ENCODE data around the gene SRMS.

Gene SRMS

GRCh38 chr20:63498960-63499337 is 48.6 kb downstream of the SRMS start, which contains the start of gene EEF1A2:
EEF1A2 (minus strand) TSS chr20:63499083; CDS start chr20:63497763, 1,320 bp downstream.
- peak; percentile 61 for DNase-seq (ENCODE audit: low read depth)
- no peak within 1 kb of the TSS for H3K4me3 ChIP-seq (ENCODE audit: low read length)
- no peaks in the 10 kb centered on the region for H3K36me3 ChIP-seq (ENCODE audit: control insufficient read depth, insufficient read depth, low read length, severe bottlenecking)

GRCh38 chr20:63497946-63498935 is 49.3 kb downstream of the SRMS start:
- DNase-seq (ENCODE audit: low read depth): peak; percentile 56

More at GRCh38 chr20:63498960-63499337, 48.6 kb downstream of the SRMS start, which contains the start of gene EEF1A2:
- H3K9ac ChIP-seq (ENCODE audit: low read length): no peak within 1 kb of the TSS
- H3K27me3 ChIP-seq (replicated peaks; ENCODE audit: control insufficient read depth, insufficient read depth, low read length): peaks cover 39% of the 10 kb centered on the region
- no peaks in the 10 kb centered on the region for H3K9me3 ChIP-seq (ENCODE audit: control insufficient read depth, low read length)
- no peaks in the 10 kb centered on the region for H3K4me1 ChIP-seq (ENCODE audit: control insufficient read depth, insufficient read depth, low read length)

GRCh38 chr20:63497138-63497945 is 50.2 kb downstream of the SRMS start:
- DNase-seq (ENCODE audit: low read depth): no peak
- Histone ChIP-seq H3K4me3 (ENCODE audit: low read length) (no peak overlapping the region), H3K36me3 (ENCODE audit: control insufficient read depth, insufficient read depth, low read length, severe bottlenecking) (no peaks in the 10 kb centered on the region), H3K27me3 (replicated peaks; ENCODE audit: control insufficient read depth, insufficient read depth, low read length) (peaks cover 28% of the 10 kb centered on the region), H3K9me3 (ENCODE audit: control insufficient read depth, low read length) (no peaks in the 10 kb centered on the region), H3K4me1 (ENCODE audit: control insufficient read depth, insufficient read depth, low read length) (no peaks in the 10 kb centered on the region), H3K9ac (ENCODE audit: low read length) (no peak overlapping the region)

More at GRCh38 chr20:63497946-63498935, 49.3 kb downstream of the SRMS start:
- Histone ChIP-seq H3K9me3 (ENCODE audit: control insufficient read depth, low read length) (no peaks in the 10 kb centered on the region), H3K36me3 (ENCODE audit: control insufficient read depth, insufficient read depth, low read length, severe bottlenecking) (no peaks in the 10 kb centered on the region), H3K9ac (ENCODE audit: low read length) (no peak overlapping the region), H3K27me3 (replicated peaks; ENCODE audit: control insufficient read depth, insufficient read depth, low read length) (peaks cover 33% of the 10 kb centered on the region), H3K4me3 (ENCODE audit: low read length) (no peak overlapping the region), H3K4me1 (ENCODE audit: control insufficient read depth, insufficient read depth, low read length) (no peaks in the 10 kb centered on the region)

GRCh38 chr20:63496596-63497120 is 50.9 kb downstream of the SRMS start:
- no peaks in the 10 kb centered on the region for H3K36me3 ChIP-seq (ENCODE audit: control insufficient read depth, insufficient read depth, low read length, severe bottlenecking)
- H3K4me3 ChIP-seq (ENCODE audit: low read length): peak overlapping the region; percentile 36
- H3K27me3 ChIP-seq (replicated peaks; ENCODE audit: control insufficient read depth, insufficient read depth, low read length): peaks cover 24% of the 10 kb centered on the region
- no peak for DNase-seq (ENCODE audit: low read depth)
- no peaks in the 10 kb centered on the region for H3K4me1 ChIP-seq (ENCODE audit: control insufficient read depth, insufficient read depth, low read length)
- H3K9ac ChIP-seq (ENCODE audit: low read length): no peak overlapping the region
- no peaks in the 10 kb centered on the region for H3K9me3 ChIP-seq (ENCODE audit: control insufficient read depth, low read length)

GRCh38 chr20:63495741-63496595 is 51.6 kb downstream of the SRMS start:
- H3K4me3 ChIP-seq (ENCODE audit: low read length): peak overlapping the region; percentile 36
- H3K27me3 ChIP-seq (replicated peaks; ENCODE audit: control insufficient read depth, insufficient read depth, low read length): peaks cover 25% of the 10 kb centered on the region
- no peaks in the 10 kb centered on the region for H3K36me3 ChIP-seq (ENCODE audit: control insufficient read depth, insufficient read depth, low read length, severe bottlenecking)
- H3K9ac ChIP-seq (ENCODE audit: low read length): no peak overlapping the region
- peak; percentile 87 for DNase-seq (ENCODE audit: low read depth)
- no peaks in the 10 kb centered on the region for H3K9me3 ChIP-seq (ENCODE audit: control insufficient read depth, low read length)
- H3K4me1 ChIP-seq (ENCODE audit: control insufficient read depth, insufficient read depth, low read length): no peaks in the 10 kb centered on the region

GRCh38 chr20:63495167-63495720 is 52.3 kb downstream of the SRMS start:
- no peak for DNase-seq (ENCODE audit: low read depth)
- H3K4me3 ChIP-seq (ENCODE audit: low read length): no peak overlapping the region

DNA sequence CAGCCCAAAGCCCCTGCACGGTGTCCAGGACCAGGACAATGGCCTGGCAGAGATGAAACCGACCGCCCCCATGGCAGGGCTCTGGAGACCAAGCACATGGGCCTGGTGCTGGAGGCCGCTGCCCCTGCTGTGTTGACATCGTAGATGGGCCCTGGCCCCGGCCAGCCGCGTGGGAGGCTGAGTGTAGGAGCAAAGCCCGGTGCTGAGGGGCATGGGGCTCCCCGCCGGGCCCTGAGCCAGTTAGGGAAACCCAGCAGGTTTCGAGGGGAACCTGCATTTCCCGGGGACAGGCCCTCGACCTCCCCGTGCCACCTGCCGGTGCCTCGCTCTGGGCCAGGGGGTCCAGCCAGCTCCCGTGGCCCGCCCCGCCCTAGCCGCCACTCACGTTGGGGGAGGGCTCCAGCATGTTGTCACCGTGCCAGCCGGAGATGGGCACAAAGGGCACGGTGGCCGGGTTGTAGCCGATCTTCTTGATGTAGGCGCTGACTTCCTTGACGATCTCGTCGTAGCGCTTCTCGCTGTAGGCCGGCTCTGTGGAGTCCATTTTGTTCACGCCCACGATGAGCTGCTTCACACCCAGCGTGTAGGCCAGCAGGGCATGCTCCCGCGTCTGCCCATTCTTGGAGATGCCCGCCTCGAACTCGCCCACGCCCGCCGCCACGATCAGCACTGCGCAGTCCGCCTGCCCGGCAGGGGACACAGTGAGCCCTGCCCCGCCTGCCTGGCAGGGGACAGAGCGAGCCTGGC is 53.0 kb downstream of the SRMS start:
- Histone ChIP-seq H3K9ac (ENCODE audit: low read length) (no peak overlapping the region), H3K27me3 (replicated peaks; ENCODE audit: control insufficient read depth, insufficient read depth, low read length) (peaks cover 21% of the 10 kb centered on the region), H3K36me3 (ENCODE audit: control insufficient read depth, insufficient read depth, low read length, severe bottlenecking) (no peaks in the 10 kb centered on the region), H3K9me3 (ENCODE audit: control insufficient read depth, low read length) (no peaks in the 10 kb centered on the region), H3K4me3 (ENCODE audit: low read length) (no peak overlapping the region), H3K4me1 (ENCODE audit: control insufficient read depth, insufficient read depth, low read length) (no peaks in the 10 kb centered on the region)
- no peak for DNase-seq (ENCODE audit: low read depth)

More at GRCh38 chr20:63495167-63495720, 52.3 kb downstream of the SRMS start:
- H3K9me3 ChIP-seq (ENCODE audit: control insufficient read depth, low read length): no peaks in the 10 kb centered on the region
- no peak overlapping the region for H3K9ac ChIP-seq (ENCODE audit: low read length)
- H3K27me3 ChIP-seq (replicated peaks; ENCODE audit: control insufficient read depth, insufficient read depth, low read length): peaks cover 21% of the 10 kb centered on the region
- no peaks in the 10 kb centered on the region for H3K4me1 ChIP-seq (ENCODE audit: control insufficient read depth, insufficient read depth, low read length)
- H3K36me3 ChIP-seq (ENCODE audit: control insufficient read depth, insufficient read depth, low read length, severe bottlenecking): no peaks in the 10 kb centered on the region

- peaks cover 22% of the 10 kb centered on the region for H3K27me3 ChIP-seq (replicated peaks; ENCODE audit: control insufficient read depth, insufficient read depth, low read length)
- no peaks in the 10 kb centered on the region for H3K4me1 ChIP-seq (ENCODE audit: control insufficient read depth, insufficient read depth, low read length)
- no peaks in the 10 kb centered on the region for H3K9me3 ChIP-seq (ENCODE audit: control insufficient read depth, low read length)
- no peak overlapping the region for H3K9ac ChIP-seq (ENCODE audit: low read length)
- H3K4me3 ChIP-seq (ENCODE audit: low read length): no peak overlapping the region
- DNase-seq (ENCODE audit: low read depth): no peak
- H3K36me3 ChIP-seq (ENCODE audit: control insufficient read depth, insufficient read depth, low read length, severe bottlenecking): no peaks in the 10 kb centered on the region
Measured at GRCh38 chr20:63494084-63494419, 53.5 kb downstream of the SRMS start.

DNA sequence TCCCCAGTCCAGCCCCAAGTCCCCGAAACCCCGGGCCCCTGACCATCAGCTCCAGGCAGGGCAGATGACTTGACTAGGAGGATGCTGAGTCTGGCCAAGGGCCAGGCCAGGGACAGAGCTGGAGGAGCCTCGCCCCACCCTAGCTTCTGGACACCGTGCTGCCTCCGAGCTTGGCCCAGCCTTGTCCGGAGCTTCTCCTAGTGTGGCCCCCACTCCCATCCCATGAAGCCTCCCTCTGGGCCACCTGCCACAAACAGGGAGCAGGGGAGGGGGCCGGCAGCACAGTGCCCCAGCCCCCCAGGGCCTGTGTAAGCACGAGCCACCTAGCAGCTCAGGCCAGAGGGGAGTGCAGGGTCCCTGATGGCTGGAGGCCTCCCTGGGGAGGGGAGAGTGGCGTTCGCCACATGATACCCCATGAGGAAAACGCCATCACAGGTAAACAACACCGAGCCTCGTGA is 54.0 kb downstream of the SRMS start:
- Histone ChIP-seq H3K9me3 (ENCODE audit: control insufficient read depth, low read length) (no peaks in the 10 kb centered on the region), H3K4me1 (ENCODE audit: control insufficient read depth, insufficient read depth, low read length) (no peaks in the 10 kb centered on the region), H3K27me3 (replicated peaks; ENCODE audit: control insufficient read depth, insufficient read depth, low read length) (peaks cover 26% of the 10 kb centered on the region), H3K9ac (ENCODE audit: low read length) (no peak overlapping the region), H3K36me3 (ENCODE audit: control insufficient read depth, insufficient read depth, low read length, severe bottlenecking) (no peaks in the 10 kb centered on the region), H3K4me3 (ENCODE audit: low read length) (no peak overlapping the region)
- no peak for DNase-seq (ENCODE audit: low read depth)

DNA sequence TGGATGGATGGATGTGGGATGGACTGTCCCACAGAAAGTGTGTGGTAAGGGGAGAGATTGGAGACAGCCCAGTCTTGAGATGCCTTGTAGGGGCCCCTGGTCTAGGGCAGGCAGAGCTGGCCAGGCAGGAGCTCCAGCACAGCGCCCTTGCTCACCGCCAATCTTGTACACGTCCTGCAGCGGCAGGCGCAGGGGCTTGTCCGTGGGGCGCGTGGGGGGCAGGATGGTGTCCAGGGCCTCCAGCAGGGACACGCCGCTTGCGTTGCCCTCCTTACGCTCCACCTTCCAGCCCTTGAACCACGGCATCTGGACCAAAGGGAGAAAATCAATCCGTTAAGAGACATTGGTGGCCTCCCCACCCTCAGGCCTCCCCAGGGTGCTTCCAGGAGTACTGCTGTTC is 54.6 kb downstream of the SRMS start:
- Histone ChIP-seq H3K36me3 (ENCODE audit: control insufficient read depth, insufficient read depth, low read length, severe bottlenecking) (no peaks in the 10 kb centered on the region), H3K9me3 (ENCODE audit: control insufficient read depth, low read length) (no peaks in the 10 kb centered on the region), H3K9ac (ENCODE audit: low read length) (no peak overlapping the region), H3K4me3 (ENCODE audit: low read length) (no peak overlapping the region), H3K4me1 (ENCODE audit: control insufficient read depth, insufficient read depth, low read length) (no peaks in the 10 kb centered on the region), H3K27me3 (replicated peaks; ENCODE audit: control insufficient read depth, insufficient read depth, low read length) (peaks cover 25% of the 10 kb centered on the region)
- no peak for DNase-seq (ENCODE audit: low read depth)

Data from adipocyte (in vitro differentiated cells).